GM12878 (cell line): Measurements from ENCODE around the gene AUNIP. TPM values are rescaled to one million over a fixed set of nuclear protein-coding genes. Genes with fewer than 3 reads are reported as not detected.

ENCODE experiments used
- polyA plus RNA-seq, 11 experiments: library from polyadenylated mRNA; depleted of rRNA in 4 of 11; unstranded in 6 of 11; stranded (reverse) in 5 of 11; fragments of >200 nt; fragmentation: Nextera tagmentation in 4 of 11; fragmentation: Illumina TruSeq in 1 of 11; extraction: Ambion mirVana in 4 of 11; extraction: Trizol in 1 of 11; gene quantifications; 1 replicate in 1 of 11; 2 replicates in 10 of 11; pipeline versions ENCODE4 v1.2.1 to v1.2.3, GENCODE V29; 2011 to 2016; ENCODE audit warnings: inconsistent platforms in 2 of 11, missing spikeins in 2 of 11, low read depth in 1 of 11
- total RNA-seq, 4 experiments: library from RNA; depleted of rRNA in 3 of 4; stranded (reverse); fragments of >200 nt in 3 of 4; fragmentation: Illumina TruSeq in 1 of 4; extraction: Trizol in 1 of 4; gene quantifications; 2 replicates each; pipeline versions ENCODE4 v1.2.1 to v1.2.3, GENCODE V29; 2013 to 2021
- TF ChIP-seq, protein P1 (sequence below): fragments of 450-650 bp; formaldehyde crosslinking; IDR thresholded peaks from 2 replicates; pipeline ENCODE4 v1.4.0; 2022; ENCODE audit warnings: mild to moderate bottlenecking, moderate library complexity
- TF ChIP-seq, protein P2 (sequence below): IDR thresholded peaks from 2 replicates; pipeline ENCODE4 v1.6.1; 2012; ENCODE audit warnings: mild to moderate bottlenecking, low read depth, low read length

Gene AUNIP
- total and polyA plus RNA-seq, 10 of the 15 experiments (the other 5 are each of a cell fraction or from before 2014, with no cell fraction given), result 3.9 to 20.0 (median 12.7) TPM

DNA sequence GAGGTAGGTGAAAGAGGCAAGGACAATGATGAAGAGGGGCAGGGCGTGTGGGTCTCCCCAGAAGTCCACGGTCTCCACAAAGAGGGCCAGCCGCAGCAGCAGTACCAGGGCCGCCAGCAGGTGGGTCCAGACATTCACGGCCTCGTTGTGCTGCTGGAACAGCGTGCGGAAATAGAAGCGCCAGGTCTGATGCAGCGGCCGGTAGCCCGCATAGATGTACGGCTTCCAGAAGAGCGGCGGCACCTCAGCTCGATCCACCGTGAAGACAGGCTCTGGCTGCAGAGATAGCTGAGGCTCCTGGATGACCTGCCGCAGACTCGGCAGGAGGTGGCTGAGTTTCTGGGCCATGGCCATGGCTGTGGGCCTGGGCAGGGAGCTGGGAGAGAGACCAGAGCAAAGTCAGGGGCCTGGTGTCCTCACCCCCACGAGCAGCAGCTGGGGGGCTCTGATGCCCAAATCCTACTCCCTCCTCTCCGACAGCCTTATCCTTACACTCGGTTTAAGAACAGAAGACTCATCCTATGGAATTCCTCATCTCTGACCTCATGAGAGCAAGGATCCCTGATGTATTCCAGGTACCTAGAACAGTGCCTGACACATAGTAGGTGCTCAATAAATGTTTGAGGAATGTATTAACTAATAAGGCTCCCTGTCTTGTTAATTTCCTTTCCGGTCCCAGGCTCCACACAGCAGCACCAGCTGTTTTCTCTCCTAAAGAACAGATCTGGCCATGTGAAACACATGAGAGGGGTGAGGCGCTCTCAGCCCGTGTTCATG is 4.4 kb upstream of the AUNIP start (continued):
- TF ChIP-seq, protein P1, sequence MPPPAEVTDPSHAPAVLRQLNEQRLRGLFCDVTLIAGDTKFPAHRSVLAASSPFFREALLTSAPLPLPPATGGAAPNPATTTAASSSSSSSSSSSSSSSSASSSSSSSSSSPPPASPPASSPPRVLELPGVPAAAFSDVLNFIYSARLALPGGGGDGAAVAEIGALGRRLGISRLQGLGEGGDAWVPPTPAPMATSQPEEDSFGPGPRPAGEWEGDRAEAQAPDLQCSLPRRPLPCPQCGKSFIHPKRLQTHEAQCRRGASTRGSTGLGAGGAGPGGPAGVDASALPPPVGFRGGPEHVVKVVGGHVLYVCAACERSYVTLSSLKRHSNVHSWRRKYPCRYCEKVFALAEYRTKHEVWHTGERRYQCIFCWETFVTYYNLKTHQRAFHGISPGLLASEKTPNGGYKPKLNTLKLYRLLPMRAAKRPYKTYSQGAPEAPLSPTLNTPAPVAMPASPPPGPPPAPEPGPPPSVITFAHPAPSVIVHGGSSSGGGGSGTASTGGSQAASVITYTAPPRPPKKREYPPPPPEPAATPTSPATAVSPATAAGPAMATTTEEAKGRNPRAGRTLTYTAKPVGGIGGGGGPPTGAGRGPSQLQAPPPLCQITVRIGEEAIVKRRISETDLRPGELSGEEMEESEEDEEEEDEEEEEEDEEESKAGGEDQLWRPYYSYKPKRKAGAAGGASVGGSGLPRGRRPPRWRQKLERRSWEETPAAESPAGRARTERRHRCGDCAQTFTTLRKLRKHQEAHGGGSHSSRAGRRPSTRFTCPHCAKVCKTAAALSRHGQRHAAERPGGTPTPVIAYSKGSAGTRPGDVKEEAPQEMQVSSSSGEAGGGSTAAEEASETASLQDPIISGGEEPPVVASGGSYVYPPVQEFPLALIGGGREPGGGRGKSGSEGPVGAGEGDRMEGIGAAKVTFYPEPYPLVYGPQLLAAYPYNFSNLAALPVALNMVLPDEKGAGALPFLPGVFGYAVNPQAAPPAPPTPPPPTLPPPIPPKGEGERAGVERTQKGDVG (CRISPR knock-in tag), result no peak
- TF ChIP-seq, protein P2, sequence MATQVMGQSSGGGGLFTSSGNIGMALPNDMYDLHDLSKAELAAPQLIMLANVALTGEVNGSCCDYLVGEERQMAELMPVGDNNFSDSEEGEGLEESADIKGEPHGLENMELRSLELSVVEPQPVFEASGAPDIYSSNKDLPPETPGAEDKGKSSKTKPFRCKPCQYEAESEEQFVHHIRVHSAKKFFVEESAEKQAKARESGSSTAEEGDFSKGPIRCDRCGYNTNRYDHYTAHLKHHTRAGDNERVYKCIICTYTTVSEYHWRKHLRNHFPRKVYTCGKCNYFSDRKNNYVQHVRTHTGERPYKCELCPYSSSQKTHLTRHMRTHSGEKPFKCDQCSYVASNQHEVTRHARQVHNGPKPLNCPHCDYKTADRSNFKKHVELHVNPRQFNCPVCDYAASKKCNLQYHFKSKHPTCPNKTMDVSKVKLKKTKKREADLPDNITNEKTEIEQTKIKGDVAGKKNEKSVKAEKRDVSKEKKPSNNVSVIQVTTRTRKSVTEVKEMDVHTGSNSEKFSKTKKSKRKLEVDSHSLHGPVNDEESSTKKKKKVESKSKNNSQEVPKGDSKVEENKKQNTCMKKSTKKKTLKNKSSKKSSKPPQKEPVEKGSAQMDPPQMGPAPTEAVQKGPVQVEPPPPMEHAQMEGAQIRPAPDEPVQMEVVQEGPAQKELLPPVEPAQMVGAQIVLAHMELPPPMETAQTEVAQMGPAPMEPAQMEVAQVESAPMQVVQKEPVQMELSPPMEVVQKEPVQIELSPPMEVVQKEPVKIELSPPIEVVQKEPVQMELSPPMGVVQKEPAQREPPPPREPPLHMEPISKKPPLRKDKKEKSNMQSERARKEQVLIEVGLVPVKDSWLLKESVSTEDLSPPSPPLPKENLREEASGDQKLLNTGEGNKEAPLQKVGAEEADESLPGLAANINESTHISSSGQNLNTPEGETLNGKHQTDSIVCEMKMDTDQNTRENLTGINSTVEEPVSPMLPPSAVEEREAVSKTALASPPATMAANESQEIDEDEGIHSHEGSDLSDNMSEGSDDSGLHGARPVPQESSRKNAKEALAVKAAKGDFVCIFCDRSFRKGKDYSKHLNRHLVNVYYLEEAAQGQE, result no peak
- TF ChIP-seq, all 136 proteins: peak for 0
